ENCODE results near the gene KCND3.

DNA sequence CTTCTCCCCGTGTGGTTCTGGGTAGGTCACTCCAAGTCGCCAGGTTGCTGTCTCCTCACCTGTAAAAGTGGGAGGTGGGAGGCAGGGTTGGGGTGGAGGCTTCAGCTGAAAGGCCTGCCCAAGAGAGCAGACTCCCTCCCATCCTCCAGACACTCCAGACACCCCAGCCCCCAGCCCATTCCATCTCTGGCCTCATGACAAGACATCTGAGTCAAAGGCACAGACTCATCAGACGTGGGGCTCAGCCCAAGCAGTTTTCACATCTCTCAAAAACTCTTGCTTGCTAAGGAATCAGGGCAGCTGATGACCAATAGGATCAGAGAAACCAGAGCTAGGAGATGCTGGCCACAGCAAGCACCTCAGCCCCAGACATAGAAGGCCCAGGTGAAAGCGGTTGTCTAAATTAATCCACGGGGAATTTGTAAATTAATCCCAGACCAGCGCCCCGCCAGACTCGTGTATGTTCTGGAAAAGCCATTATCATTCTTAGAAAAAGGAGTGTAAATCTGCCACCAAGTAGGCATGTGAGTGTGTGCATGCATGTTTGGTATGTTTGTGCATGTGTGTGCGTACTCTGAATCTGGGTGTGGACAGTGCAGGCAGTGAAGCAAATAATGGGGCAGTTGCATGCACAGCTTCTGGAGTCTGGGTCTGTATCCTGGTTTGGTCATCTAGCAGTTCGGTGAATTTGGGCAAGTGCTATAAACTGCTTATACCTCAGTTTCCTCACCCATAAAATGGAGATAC is 55.2 kb downstream of the KCND3 start:
- TF ChIP-seq, protein P1, sequence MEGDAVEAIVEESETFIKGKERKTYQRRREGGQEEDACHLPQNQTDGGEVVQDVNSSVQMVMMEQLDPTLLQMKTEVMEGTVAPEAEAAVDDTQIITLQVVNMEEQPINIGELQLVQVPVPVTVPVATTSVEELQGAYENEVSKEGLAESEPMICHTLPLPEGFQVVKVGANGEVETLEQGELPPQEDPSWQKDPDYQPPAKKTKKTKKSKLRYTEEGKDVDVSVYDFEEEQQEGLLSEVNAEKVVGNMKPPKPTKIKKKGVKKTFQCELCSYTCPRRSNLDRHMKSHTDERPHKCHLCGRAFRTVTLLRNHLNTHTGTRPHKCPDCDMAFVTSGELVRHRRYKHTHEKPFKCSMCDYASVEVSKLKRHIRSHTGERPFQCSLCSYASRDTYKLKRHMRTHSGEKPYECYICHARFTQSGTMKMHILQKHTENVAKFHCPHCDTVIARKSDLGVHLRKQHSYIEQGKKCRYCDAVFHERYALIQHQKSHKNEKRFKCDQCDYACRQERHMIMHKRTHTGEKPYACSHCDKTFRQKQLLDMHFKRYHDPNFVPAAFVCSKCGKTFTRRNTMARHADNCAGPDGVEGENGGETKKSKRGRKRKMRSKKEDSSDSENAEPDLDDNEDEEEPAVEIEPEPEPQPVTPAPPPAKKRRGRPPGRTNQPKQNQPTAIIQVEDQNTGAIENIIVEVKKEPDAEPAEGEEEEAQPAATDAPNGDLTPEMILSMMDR (IDR thresholded peaks at IDR 0.05): no peak
- TF ChIP-seq POLR2A (IDR thresholded peaks at IDR 0.05) (no peak), POLR2AphosphoS5 (IDR thresholded peaks at IDR 0.05) (no peak), EP300 (IDR thresholded peaks at IDR 0.05) (no peak)
